D341Med (cell line): Measurements from ENCODE around the gene RALGPS2.
"Not testable (repeated sequence)": the region's sequence is repeated elsewhere in the genome, so short reads cannot be mapped to it uniquely, and the experiment has no call there.

Source experiments
- DNase-seq: peaks from one replicate; pipeline ENCODE4 v3.0.0; 2012; ENCODE audit warnings: low spot score

The RALGPS2 gene

DNA sequence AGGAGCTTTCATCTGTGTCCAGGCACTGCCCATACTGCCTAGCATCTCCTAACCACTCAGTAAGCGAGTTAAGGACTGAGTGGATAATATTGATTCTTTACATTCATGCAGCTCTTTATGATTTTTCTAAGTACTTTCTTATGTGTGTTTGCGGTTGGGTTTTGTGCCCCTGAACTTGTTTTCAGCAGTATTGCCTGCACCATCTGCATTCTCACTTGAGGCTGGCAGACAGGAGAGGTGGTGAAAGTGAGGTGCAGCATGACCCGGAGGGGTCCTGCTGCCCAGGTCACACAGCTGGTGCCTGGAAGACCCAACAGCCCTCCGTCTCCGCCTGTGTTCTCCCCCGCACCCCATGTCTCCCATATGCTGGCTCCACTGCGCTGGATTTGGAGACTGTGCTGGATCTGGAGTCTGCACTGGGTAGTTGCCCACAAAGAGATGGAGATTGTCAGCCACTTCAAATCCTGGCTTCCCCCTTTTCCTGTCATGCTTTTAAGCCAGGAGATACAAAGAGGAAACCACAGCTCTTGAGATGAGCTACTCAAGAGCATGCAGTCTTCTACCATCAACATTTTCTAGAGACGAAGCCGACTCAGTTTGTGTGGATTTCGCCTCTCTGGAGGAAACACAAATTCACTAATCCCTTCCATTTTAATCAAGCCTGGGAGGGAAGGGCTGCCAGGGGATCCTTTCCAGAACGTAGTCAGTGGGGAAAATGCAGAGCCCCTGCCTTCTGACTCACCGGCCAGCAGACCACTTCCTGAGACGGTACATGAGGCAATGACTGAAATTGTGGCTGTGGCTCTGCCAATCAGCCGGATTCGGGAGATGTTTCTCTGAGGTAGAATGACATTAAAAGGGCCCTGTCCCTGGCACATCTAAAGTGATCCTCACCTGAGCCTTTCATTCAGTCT lies 217.5 kb downstream of the RALGPS2 start:
- no peak for DNase-seq

DNA sequence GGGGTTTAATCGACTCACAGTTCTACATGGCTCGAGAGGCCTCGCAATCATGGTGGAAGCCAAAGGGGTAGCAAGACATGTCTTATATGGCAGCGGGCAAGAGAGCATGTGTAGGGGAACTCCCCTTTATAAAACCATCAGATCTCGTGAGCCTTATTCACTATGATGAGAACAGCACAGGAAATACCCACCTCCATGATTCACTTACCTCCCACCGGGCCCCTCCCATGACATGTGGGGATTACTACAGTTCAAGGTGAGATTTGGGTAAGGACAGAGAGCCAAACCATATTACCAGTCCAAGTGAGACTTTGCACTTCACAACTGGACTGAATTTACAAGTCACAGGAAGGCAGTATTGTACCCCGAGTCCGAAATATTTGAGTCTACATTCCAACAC lies 219.7 kb downstream of the RALGPS2 start:
- no peak for DNase-seq

DNA sequence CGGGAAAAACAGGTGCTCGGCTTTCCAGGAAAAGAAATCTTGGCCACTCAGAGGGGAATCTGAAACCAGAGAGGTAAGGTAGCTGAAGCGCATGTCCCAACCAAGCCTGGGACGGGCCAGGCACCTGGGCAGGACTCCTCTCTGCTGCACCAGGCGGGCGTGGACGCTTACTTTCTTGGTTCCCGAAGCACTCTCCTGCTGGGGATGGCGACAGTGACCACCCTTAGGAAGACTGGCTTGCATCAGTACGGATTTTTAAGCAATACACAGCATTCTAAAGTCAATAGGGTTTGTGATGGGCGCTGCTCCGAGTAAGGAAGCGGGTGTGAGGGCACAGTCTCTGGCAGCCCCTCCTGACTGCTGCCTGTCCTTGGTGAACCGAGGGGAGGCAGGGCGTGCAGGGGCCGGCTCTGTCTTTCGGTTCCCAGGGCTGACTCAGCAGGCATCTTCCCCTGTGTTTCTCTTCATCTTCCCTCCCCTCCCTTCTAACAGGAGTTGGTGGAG lies 220.8 kb downstream of the RALGPS2 start:
- no peak for DNase-seq

GRCh38 chr1:178946416-178946815 lies 221.4 kb downstream of the RALGPS2 start:
- no peak for DNase-seq

GRCh38 chr1:178946855-178947676 lies 222.0 kb downstream of the RALGPS2 start:
- DNase-seq: no peak

GRCh38 chr1:178947677-178947981 lies 222.6 kb downstream of the RALGPS2 start:
- DNase-seq: no peak

DNA sequence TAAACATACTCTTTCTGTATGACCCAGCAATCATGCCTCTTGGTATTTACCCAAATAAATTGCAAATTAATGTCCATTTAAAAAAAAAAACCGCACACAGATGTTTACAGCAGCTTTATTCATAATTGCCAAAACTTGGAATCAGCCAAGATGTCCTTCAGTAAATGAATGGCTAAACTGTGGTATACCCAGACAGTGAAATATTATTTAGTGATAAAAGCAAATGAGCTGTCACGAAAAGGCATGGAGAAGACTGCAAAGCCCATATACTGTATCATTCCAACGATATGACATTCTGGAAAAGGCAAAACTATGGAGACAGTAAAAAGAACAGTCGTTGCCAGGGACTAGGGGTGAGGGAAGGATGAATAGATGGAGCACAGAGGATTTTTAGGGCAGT lies 223.6 kb downstream of the RALGPS2 start:
- no peak for DNase-seq

DNA sequence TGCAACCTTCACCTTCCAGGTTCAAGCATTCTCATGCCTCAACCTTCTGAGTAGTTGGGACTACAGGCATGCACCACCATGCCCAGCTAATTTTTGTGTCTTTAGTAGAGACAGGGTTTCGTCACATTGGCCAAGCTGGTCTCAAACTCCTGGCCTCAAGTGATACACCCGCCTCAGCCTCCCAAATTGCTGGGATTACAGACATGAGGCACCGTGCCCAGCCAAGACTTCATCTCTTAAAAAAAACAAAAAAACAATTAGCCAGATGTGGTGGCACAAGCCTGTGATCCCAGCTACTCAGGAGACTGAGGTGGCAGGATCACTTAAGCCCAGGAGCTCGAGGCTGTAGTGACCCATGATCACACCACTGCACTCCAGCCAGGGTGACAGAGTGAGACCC lies 224.8 kb downstream of the RALGPS2 start:
- not testable (repeated sequence) for DNase-seq

- DNase-seq: no peak
Observed at GRCh38 chr1:178951600-178951999, 226.6 kb downstream of the RALGPS2 start.

GRCh38 chr1:178953034-178953433 lies 228.0 kb downstream of the RALGPS2 start:
- DNase-seq: no peak

DNA sequence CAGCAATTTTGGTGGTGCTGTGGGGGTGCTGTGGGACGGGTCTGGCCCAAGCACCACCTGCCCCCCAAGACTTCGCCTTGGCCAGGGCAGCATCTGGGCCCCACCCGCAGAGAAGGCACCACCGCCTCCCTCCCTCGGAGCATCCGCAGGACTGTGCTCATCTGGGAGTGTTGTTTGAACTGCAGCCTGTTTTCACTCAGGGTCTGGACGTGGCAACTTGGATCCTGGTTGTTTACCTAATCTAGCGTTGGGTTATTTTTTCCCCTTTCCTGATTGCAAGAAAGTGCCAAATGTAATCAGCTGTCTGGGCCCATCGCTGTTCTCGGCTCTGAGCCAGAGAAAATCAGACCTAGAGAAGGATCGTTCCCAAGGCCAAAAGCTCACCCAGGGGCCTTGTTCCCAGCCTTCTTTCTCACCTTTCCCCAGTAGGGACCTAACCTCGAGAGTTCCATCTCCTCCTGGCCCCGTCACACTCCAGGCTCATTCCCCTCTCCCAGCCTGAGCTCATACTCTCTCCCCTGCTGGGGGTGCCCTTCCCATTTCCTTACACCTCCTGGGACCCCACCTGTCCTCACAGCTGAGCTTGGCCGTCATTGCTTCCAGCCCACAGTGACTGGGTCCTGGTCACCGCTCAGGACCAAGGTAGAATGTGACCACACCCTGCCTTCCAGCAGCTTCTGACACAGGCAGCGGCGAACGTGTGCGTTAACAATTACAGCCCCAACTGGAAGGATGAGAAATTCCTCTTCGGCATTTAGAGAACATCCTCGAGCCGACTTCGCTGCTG lies 228.7 kb downstream of the RALGPS2 start:
- no peak for DNase-seq

DNA sequence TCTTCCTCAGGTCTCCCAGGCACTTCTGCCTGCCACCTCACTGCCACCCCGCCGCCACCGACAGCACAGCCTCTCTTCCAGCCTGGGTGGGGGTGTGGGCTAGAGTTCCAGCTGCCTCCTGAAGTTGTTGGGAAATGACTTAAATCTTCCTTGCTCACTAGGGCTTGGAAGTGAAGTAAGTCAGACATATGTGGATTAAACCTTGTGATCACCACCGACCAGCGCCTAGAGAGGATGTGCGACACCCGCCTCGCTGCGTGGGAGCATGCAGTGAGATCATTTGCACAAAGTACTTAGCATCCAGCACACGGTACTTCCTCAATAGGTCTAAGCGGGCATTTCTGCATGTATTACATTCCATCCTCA lies 229.3 kb downstream of the RALGPS2 start:
- DNase-seq: no peak

DNA sequence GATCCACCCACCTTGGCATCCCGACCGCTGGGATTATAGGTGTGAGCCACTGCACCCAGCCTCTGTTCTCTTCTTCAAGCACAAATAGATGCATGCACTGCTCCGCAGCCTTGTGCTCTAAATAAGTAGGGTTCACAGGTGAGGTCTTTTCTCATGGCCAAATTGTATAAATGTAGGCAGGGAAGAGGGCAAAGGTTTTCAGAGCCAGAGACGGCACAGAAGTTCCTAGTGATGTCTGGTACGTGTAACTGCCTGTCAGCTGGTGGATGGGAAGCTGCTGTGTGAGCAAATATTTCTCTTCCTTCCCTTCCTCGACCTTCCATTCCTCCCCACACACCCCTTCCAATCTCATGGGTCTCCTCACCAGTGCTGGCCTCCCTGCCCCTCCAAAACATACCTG lies 229.9 kb downstream of the RALGPS2 start:
- no peak for DNase-seq

DNA sequence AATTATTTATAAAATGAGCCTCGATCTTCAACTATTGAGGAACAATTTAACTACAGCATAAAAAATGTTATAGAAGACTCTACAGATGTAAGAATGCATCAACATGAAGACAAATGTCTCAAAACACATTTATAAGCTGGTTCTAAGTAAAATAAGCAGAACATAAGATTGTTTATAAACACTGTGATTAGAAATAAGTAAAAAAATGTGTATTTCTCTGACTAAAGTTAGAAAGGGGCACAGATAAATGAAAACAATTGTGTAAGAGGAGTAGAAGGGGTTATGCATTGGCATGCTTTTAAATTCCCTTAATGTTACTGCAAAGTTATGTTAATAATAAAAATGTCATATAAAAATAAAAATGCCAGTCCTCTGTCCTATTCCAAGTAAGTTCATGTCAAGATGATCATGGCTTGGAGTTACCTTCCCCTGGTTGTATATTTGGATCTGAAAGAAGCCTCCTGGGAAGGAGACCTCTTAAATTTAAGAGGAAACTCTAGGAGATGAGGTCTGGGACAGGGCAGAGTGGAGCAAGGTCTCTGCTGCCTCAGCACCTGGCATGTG lies 230.4 kb downstream of the RALGPS2 start:
- no peak for DNase-seq

- no peak for DNase-seq
Observed at GRCh38 chr1:178958491-178958890, 233.4 kb downstream of the RALGPS2 start.

DNA sequence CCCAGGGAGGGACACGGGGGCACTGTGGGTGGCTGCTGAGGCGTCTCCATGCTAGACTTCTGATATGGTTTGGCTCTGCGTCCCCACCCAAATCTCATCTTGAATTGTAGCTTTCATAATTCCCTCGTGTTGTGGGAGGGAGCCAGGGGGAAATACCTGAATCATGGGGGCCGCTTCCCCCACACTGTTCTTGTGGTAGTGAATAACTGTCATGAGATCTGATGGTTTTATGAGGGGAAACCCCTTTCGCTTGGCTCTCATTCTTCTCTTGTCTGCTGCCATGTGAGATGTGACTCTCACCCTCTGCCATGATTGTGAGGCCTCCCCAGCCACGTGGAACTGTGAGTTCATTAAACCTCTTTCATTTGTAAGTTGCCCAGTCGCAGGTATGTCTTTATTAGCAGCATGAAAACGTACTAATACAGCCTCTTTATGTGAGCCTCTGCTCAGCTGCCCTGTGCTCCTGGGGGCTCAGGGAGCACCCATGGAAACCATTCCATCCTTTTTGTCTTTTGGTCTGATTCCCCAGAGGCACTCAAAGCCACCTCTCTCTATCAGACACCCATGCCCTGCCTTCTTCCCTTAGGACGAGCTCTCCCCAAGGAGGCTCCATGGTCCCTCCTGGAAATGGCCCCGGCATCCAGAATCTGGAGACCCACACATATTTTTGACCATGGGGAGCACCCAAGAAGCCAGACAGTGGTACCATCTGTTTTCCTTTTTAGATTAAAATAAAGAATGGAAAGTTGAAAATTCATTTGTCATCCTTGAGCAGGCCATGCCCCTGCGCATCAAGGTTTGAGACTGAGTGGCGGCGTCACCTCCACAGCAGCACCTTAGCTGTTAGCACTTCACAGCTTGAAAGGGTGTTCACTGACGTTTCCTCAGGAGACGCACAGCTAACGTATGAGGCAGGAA lies 234.8 kb downstream of the RALGPS2 start:
- no peak for DNase-seq

DNA sequence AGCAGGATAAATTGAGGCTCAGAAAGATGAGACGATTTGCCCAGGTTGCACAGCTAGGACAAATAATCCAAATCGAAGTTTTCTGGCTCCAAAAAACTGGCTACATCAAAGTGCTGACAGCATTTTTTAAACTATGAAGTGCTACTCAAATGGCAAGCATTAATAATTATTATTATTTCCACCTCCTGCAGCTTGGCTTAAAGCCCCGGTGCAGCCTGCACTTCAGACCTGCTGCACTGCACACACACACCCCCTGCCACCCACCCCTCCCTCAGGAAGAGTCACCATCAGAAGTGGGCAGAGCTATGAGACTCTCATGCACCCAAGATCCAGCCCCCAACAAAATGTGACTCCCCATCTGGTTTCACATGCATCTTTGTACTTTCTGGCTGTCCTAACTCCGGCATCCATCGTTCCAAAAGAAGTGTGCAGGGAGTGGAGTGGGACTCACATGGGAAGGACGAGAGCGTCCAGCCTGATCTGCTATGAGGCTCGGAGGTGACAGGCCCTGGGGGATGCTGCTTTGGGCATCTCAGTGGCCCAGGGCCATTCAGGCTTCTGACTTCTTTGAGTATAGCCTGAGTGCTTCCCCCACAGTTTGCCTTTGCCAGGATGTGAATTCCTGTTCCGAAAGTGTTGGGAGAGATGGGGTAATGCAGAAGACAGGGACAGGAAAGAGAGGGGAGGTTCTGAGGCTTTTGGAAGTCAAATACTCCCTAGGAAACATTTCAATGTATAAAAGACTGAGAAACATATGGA lies 235.6 kb downstream of the RALGPS2 start:
- DNase-seq: no peak

DNA sequence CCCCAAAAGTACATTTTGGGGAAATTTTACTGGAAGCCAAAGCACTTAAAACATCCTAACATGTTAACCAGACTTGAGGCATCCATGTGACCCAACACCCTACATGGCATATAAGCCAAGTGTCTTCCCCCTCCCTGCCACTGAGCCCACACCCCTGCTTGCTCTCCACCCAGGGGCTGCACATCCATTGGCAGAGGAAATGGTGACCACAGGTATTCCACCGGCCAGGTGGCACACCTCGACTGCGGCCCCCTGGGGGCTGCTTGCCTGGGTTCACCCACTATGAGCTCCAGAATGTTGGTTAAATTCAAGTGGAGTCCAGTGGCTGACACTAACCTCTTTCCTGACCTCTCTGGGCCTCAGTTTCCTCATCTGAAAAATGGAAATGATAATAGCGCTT lies 236.3 kb downstream of the RALGPS2 start:
- no peak for DNase-seq

DNA sequence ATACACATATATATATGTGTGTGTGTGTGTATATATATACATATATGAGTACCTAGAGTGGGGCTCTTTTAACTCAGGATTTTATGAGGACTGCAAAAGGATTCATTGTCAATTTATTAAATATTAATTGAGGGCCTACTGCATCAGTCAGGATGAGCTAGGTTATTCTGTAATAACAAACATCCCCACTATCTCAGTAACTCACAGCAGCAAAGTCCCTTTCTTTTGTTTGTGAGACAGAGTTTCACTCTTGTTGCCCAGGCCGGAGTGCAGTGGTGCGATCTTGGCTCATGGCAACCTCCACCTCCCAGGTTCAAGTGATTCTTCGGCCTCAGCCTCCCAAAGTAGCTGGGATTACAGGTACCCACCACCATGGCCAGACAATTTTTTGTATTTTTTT lies 236.8 kb downstream of the RALGPS2 start:
- no peak for DNase-seq
